ENCODE measurements around the gene HNRNPCL1. TPM values are rescaled to one million over a fixed set of nuclear protein-coding genes. Genes with fewer than 3 reads are reported as not detected.
"Not testable (repeated sequence)": the region's sequence is repeated elsewhere in the genome, so short reads cannot be mapped to it uniquely, and the experiment has no call there.

Gene HNRNPCL1
- polyA plus RNA-seq, 2 of the 4 experiments (the other 2 are of a cell fraction) = not detected

DNA sequence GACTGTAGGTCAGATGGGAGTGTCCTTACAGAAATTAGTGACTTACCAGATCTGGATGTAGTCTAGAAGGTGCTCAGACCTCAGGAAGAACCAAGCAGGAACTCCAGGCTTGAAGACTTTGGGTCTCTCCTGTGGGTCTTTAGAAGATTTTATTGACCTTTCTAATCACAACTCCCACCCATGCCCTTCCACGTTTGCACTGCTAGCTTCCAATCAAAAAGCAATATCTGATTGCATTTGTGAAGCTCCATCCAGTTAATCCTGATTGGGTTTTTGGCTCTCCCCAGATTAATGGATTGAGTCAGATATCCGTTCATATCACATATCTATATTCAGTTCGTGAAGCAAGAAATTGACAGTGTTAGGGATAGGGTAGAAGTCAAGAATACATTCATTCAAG, 17.2 kb downstream of the HNRNPCL1 start, which contains the start of gene PRAMEF11:
Gene PRAMEF11, minus strand, starts transcription at position 101 of the 400 bp plus-strand sequence. CDS start 2,621 bp downstream, outside the sequence.
- DNase-seq (ENCODE audit: low read depth in 1 of 2, low spot score in 1 of 2); ATAC-seq; H3K4me3 ChIP-seq; H3K9me3 ChIP-seq; H3K27ac ChIP-seq; H3K4me2 ChIP-seq; POLR2A ChIA-PET; CTCF ChIA-PET; FAIRE-seq; H3K4me1 ChIP-seq: not testable (repeated sequence)
- 2% methylated on average over 3 of the region's 3 CpGs for WGBS (ENCODE audit: missing lambda C conversion rate)

GRCh38 chr1:12819061-12819460, 29.5 kb downstream of the HNRNPCL1 start:
- CTCF ChIA-PET = not testable (repeated sequence)

DNA sequence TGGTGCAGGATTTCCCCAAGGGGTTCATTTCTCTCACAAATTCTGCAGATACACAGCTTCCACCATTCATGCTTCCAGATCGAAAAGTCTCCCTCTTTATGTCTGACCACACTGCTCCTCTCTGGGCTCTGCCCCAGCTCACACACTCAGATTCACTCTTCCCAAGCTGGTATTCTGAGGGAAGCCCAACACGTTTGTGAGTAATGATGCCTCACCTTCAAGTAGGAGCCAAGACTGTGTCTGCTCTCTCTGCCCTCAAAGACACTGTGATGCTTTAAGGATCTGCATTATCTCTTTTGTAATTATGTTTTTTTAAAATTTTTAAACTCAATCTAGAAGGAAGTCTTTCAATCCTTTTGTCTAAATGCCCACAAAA, 37.1 kb downstream of the HNRNPCL1 start:
- FAIRE-seq (no peak), DNase-seq (ENCODE audit: low read depth in 1 of 2, low spot score in 1 of 2) (no peak), ATAC-seq (no peak)
- POLR2A ChIA-PET = no interaction called here
- Histone ChIP-seq H3K9me3 (no peaks in the 10 kb centered on the region), H3K27ac (no peak overlapping the region), H3K4me3 (no peak overlapping the region), H3K4me1 (no peaks in the 10 kb centered on the region), H3K4me2 (no peak overlapping the region)
- TF ChIP-seq, protein P1, sequence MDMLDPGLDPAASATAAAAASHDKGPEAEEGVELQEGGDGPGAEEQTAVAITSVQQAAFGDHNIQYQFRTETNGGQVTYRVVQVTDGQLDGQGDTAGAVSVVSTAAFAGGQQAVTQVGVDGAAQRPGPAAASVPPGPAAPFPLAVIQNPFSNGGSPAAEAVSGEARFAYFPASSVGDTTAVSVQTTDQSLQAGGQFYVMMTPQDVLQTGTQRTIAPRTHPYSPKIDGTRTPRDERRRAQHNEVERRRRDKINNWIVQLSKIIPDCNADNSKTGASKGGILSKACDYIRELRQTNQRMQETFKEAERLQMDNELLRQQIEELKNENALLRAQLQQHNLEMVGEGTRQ (IDR thresholded peaks at IDR 0.05) = no peak
- no peak for TF ChIP-seq POLR2A (IDR thresholded peaks at IDR 0.05; ENCODE audit: low read length)
- no peak for TF ChIP-seq ZSCAN20 (CRISPR knock-in tag; IDR thresholded peaks at IDR 0.05)
- TF ChIP-seq RCOR1 (IDR thresholded peaks at IDR 0.05; ENCODE audit: low read depth, low read length) = no peak
- no peak for TF ChIP-seq JUNB (IDR thresholded peaks at IDR 0.05)
- TF ChIP-seq GATA3 (IDR thresholded peaks at IDR 0.05; ENCODE audit: borderline replicate concordance) = no peak
- TF ChIP-seq TP53 (CRISPR knock-in tag; IDR thresholded peaks at IDR 0.05) = no peak
- no peak for TF ChIP-seq NR3C1 (IDR thresholded peaks at IDR 0.05)
- TF ChIP-seq MYC (IDR thresholded peaks at IDR 0.05; ENCODE audit: borderline replicate concordance, low read length) = no peak
- TF ChIP-seq EHF (CRISPR knock-in tag; IDR thresholded peaks at IDR 0.05) = no peak
- TF ChIP-seq, protein P2, sequence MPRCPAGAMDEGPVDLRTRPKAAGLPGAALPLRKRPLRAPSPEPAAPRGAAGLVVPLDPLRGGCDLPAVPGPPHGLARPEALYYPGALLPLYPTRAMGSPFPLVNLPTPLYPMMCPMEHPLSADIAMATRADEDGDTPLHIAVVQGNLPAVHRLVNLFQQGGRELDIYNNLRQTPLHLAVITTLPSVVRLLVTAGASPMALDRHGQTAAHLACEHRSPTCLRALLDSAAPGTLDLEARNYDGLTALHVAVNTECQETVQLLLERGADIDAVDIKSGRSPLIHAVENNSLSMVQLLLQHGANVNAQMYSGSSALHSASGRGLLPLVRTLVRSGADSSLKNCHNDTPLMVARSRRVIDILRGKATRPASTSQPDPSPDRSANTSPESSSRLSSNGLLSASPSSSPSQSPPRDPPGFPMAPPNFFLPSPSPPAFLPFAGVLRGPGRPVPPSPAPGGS (IDR thresholded peaks at IDR 0.05) = no peak
- TF ChIP-seq KDM1A (IDR thresholded peaks at IDR 0.05; ENCODE audit: low read depth) = no peak
- TF ChIP-seq FOXS1 (CRISPR knock-in tag; IDR thresholded peaks at IDR 0.05) = no peak
- no peak for TF ChIP-seq POLR2AphosphoS2 (conservative IDR thresholded peaks at IDR 0.05; ENCODE audit: low read length)
- no peak for TF ChIP-seq CHD4 (IDR thresholded peaks at IDR 0.05; ENCODE audit: borderline replicate concordance)
- no peak for TF ChIP-seq HMGXB4 (CRISPR knock-in tag; IDR thresholded peaks at IDR 0.05; ENCODE audit: borderline replicate concordance)
- TF ChIP-seq SREBF2 (IDR thresholded peaks at IDR 0.05) = no peak
- WGBS (ENCODE audit: missing lambda C conversion rate) = 6% methylated on average over 2 of the region's 2 CpGs
- CTCF ChIA-PET = no interaction called here

More at GRCh38 chr1:12819061-12819460, 29.5 kb downstream of the HNRNPCL1 start:
- ATAC-seq; FAIRE-seq; H3K4me1 ChIP-seq; H3K27ac ChIP-seq; DNase-seq (ENCODE audit: low read depth in 1 of 2, low spot score in 1 of 2); H3K4me3 ChIP-seq; H3K9me3 ChIP-seq; POLR2A ChIA-PET; H3K4me2 ChIP-seq: not testable (repeated sequence)
- WGBS (ENCODE audit: missing lambda C conversion rate) = 0% methylated on average over 2 of the region's 6 CpGs

- POLR2A ChIA-PET = no interaction called here
- CTCF ChIA-PET = no interaction called here
- Histone ChIP-seq H3K9me3 (no peaks in the 10 kb centered on the region), H3K4me3 (no peak overlapping the region), H3K27ac (no peak overlapping the region), H3K4me2 (no peak overlapping the region), H3K4me1 (no peaks in the 10 kb centered on the region)
- peak; percentile 50 for TF ChIP-seq MAFK (IDR thresholded peaks at IDR 0.05; ENCODE audit: partially characterized antibody)
- TF ChIP-seq SREBF2 (IDR thresholded peaks at IDR 0.05) = no peak
- DNase-seq (ENCODE audit: low read depth in 1 of 2, low spot score in 1 of 2) (no peak), ATAC-seq (peak; percentile 40 to 47; a peak in 5 of 6 replicates), FAIRE-seq (no peak)
- WGBS (ENCODE audit: missing lambda C conversion rate) = 28% methylated on average over 5 of the region's 5 CpGs
Measured at GRCh38 chr1:12810691-12811408, 37.7 kb downstream of the HNRNPCL1 start.

All from A549 (cell line).